CD4-positive, alpha-beta T cell treated with Interleukin-17A for 1 hour (primary cell): ENCODE measurements around the gene TAAR1.
A peak's percentile ranks its signal among the peaks of the same experiment; 100 is the strongest.
"Not testable (repeated sequence)": the region's sequence is repeated elsewhere in the genome, so short reads cannot be mapped to it uniquely, and the experiment has no call there.

Experiments
- DNase-seq: peaks from one replicate; pipeline ENCODE4 v3.0.0-alpha.2; 2020

Gene TAAR1, protein sequence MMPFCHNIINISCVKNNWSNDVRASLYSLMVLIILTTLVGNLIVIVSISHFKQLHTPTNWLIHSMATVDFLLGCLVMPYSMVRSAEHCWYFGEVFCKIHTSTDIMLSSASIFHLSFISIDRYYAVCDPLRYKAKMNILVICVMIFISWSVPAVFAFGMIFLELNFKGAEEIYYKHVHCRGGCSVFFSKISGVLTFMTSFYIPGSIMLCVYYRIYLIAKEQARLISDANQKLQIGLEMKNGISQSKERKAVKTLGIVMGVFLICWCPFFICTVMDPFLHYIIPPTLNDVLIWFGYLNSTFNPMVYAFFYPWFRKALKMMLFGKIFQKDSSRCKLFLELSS

DNA sequence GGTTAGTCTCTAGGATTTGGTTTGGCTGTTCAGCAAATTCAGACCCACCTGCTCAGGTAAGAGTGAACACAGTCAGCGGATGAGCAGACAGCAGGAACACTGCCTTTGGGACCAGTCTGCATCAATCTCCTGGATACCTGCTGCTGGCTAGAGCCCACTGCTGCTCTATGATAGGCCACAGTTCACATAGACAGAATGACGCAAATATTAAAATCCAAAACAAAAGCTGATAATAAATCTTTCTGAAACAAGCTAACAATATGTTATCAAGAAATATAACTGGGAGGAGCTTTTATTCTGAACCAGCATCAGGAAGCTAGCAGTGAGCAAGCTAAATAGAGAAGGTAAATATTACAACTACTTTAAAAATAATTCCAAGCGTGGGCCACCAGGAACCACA lies at the start of gene TAAR1:
TAAR1 (minus strand) TSS at position 101 of the 400 bp plus-strand sequence. CDS start 13,179 bp downstream, outside the sequence.
- DNase-seq, result no peak

DNA sequence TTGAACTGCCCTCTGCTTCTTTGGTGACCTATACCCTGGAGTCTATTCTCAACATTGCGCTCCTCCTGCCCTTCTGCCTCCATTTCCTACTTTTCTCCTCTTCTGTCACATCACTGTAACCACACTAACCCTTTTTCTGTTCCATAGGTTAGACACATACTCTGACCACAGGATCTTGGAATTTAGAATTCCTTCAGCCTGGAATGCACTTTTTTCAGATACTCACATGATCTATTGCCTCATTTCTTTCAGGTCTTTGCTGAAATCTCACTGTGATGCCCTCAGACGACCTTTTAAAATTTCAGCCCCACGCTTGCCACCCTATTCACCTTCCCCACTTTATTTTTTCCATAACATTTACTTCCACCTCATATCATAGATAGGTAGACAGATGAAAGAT lies 49.8 kb upstream of the TAAR1 start:
- no peak for DNase-seq

DNA sequence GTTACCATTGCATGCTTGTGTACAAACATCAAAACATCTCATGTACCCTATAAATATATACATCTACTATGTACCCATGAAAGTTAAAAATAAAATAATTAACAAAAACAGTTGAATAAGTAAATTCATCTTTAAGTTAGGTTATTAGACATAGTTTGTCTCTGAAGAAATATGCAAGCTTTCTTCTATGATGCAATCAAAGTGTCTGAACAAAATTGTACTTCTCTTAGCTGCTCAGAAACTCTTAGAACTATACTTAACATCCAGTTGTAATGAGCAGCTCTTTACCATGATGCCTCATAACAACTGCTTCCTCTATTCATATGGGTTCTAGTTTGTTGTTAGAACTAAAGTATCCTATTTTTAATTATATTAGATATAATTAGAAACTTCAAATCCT lies 49.0 kb upstream of the TAAR1 start:
- no peak for DNase-seq

DNA sequence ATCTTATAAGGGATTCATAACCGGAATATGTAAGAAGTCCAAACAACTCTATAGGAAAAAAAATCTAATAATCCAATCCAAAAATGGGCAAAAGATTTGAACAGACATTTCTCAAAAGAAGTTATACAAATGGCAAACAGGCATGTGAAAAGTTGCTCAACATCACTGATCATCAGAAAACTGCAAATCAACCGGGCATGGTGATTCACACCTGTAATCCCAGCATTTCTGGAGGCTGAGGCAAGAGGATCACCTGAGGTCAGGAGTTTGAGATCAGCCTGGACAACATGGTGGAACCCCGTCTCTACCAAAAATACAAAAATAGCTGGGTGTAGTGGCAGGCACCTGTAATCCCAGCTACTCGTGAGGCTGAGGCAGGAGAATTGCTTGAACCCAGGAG lies 47.8 kb upstream of the TAAR1 start:
- DNase-seq, result not testable (repeated sequence)

DNA sequence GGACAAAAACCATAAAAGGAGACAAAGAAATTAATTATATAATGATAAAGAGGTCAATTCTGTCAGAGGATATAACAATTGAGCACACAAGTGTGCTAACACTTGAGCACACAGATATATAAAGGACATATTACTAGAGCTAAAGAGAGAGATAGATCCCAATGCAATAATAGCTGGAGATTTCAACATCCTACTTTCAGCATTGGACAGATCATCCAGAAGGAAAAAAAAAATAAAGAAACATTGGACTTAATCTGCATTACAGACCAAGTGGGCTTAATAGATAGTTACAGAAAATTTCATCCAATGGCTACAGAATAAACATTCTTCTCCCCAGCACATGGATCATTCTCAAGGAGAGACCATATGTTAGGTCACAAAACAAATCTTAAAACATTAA lies 45.0 kb upstream of the TAAR1 start:
- no peak for DNase-seq

DNA sequence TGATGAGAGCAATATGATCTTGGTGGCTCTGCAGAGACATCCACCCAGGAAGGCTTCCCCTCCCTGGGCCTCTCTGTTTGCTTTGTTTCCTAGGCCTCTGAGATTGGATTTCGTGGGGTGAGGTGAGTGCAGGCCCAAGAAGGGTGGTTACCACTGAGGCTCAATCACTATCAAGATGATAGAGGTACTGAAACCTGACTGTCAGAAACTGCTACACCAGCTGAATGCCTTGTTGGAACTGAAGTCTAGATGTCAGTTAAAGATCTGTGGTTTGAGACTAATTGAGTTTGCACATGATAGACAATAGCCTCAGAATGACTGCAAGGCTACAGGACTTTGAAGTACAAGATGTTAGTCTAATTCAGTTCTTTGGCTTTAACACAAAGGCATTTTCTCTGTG lies 39.6 kb upstream of the TAAR1 start:
- no peak for DNase-seq

DNA sequence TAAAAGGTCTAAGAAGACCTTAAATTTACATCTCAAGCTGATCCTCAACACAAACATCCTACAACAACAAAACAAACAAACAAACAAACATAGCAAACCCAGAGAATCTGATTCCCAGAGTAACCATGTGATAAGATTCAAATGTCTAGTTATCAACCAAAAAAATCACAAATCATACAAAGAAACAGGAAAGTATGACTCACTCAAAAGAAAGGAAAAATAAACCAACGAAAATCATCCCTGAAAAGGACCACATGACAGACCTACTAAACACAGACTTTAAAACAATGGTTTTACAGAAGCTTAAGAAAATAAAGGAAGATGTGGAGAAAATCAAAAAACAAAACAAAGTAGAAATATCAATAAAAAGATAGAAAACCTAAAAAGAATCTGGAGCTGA lies 36.8 kb upstream of the TAAR1 start:
- no peak for DNase-seq

DNA sequence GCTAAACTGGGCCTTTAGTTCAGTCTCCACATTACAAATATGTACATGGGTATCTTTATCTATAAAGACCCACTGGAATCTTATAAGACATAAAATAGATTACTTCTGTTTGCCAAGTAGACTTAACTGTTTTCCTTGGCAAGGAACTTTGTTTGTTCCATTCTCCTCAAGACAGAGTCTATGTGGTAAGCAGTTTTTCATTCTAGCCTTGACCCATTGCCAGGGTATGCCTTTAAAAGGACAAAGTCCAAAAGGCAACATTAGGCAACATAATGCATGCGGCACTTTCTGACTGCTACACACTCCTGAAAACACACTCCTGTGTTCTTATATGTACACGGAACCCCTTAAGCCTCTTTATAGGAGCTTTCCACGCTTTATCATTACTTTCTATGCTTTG lies 34.5 kb upstream of the TAAR1 start:
- no peak for DNase-seq

DNA sequence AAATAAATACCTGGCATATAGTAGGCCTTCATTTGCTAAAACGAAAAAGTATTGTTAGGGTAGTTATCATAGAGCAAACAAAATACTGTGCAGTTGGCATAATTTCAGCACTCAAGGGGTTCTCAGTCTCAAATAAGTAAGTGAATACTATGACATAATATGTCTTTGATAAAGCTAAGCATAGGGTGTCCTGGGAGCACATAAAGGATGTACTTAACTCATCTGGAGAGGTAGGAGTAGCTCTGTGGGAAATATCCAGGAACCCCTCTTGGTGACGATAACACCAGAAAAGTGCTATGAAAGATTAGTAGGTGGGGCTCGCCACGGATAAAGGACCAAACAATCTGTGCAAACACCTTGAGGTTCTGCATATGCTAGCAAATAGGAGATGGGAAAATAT lies 31.7 kb upstream of the TAAR1 start:
- no peak for DNase-seq

DNA sequence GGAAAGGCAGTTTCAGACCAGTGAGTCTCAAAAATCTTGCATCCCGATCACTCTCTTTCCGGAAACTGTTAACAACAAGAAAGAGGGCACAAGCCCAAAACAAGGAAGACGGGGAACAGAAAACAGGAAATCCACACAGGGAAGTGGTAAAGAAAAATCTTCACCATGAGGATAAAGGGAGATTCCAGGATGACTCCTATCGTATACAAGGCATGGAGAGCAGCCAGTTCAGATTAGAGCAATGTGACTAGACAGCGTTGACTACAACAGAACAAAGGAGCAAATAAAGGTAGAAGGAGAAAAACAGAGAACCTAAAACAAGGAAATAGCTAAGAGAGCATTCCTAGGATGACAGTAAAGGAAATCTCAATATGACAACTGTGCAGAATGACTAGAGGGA lies 28.3 kb upstream of the TAAR1 start:
- no peak for DNase-seq

DNA sequence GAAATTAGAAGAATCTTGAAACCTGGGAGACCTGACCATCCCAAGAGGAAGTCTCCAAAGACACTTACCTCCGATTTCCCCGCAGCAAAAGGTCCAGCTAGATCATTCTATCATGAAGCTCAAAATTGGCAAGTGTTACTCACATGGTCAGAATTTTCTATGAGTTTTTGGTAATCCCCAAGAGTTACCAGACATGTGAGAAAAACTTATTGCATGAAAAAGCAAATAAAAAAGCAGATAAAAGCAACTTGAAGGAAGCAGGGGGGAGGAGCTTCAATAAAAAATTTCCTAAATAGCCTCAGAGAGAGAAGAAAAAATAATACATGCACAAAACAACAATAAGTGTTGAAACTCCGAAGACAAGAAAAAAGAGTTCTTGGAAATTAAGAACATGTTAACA lies 27.5 kb upstream of the TAAR1 start:
- DNase-seq, result no peak

DNA sequence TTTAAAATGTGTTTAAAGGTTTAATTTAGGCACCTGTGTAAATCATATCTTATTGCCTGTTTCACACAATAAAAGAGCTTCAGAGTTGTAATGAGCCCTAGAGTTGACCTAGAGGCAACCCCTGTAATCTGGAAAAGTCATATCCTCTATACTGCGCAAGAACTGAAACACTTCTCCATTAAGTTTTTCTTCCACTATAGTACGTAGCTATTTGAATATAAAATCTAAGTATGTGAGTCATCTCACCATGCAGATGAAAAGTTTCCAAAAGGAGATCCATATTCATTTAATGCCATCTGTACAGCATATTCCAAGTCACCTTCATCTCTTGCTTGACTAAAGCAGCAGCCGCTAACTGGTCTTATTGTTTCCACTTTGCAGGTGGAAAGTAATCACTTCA lies 26.0 kb upstream of the TAAR1 start:
- no peak for DNase-seq

DNA sequence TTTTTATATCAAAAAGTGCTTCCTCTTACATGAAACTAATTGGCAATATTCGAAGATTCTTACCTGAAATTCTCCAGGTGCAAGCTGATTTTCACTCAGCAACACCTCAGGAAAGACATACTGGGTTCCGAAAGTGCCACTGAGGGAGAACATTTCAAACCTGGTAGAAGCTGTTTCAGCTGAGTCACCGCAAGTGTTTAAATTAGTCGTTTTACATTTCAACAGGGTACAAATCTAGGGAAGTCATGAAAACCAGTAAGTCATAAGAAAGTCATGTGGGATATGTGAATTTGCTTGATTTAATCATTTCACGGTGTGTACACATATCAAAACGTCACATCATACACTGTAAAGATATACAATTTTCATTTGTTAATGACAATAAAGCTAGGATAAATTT lies 25.3 kb upstream of the TAAR1 start:
- no peak for DNase-seq

DNA sequence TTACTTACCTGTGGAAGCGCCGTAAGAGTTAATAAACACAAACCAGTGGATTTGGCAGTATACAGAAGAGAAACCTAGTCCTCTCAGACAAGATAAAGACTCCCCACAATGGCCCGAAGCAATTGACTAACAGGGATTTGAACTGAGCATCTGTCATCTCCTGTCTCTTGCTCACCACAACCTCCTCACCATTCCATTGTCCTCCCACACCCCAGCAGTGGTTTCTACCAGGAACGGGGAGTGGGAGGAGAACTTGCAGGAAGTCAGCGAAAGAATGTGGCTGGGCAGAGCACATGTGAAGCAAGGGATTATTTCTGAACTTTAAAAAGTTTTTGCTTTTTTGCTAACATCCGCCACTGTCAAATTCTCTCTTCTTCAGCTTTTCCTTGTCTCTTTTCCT lies 24.6 kb upstream of the TAAR1 start:
- DNase-seq, result no peak

DNA sequence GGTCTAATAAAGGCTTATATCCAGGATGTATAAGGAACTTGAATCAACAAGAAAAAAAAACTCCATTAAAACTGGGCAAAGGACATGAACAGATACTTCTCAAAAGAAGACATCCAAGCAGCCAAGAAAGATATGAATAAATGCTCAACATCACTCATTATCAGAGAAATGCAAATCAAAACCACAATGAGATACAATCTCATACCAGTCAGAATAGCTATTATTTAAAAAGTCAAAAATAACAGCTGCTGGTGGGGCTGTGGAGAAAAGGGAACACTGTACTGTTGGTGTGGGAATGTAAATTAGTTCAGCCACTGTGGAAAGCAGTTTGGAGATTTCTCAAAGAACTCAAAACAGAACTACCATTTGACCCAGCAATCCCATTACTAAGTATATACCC lies 20.1 kb upstream of the TAAR1 start:
- DNase-seq, result not testable (repeated sequence)

DNA sequence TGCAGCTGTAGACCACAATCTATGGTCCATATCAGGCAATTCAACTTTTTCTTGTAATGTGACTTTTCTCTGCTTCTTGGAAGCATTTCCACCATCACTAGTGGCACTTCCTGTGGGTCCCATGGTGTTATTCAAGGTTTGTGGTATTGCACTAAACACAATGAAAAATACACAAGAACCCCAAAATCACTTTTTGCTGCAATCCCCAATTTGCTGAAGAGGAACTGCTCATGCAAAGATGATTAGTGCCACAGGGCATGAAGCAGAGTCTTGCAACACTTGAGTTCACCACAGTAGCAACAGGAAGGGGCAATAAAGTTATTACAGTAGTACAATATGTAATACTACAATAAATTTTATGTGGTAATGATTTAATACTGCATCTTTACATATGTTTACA lies 16.8 kb upstream of the TAAR1 start:
- DNase-seq, result no peak

DNA sequence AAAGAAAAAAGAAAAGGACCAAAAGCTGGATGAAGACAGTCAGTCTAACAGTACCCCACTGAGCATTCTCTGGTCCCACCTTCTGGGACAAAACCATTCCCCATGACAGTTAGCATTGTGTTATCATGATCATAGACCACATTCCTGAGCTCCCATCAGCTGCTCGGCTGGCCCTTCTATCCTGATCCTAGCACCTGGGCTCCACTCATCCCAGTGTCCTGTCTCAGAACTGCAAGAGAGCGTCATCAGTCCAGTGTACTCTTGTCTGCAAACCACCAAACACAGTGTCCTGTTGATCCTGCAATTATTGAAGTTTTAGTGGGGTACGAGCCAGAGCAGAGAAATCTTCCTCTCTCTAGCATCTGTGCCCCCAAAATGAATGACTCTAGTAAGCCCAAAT lies 16.0 kb upstream of the TAAR1 start:
- no peak for DNase-seq

DNA sequence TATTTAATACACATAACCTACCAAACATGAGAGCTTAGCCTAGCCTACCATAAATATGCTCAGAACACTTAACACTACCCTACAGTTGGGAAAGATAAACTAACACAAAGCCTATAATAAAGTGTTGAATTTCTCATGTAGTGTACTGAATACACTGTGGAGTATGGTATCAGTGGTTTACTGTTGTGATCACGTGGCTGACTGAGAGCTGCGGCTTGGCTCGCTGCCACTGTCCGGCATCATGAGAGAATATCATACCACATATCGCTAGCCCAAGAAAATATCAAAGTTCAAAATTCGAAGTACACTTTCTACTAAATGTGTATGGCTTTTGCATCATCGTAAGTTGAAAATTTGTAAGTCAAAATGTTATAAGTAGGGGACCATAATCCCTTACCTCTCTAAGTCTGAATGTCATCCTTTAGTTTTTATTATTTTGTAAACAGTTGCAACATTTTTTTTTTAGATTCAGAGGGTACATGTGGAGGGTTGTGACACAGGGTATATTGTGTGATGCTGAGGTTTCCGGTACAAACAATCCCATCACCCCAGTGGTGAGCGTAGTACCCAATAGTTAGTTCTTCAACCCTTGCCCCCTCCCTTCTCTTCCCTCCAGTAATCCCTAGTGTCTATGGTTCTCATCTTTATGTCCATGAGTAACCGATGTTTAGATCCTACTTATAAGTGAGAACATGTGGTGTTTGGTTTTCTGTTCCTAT lies 14.6 kb upstream of the TAAR1 start:
- DNase-seq, result no peak

DNA sequence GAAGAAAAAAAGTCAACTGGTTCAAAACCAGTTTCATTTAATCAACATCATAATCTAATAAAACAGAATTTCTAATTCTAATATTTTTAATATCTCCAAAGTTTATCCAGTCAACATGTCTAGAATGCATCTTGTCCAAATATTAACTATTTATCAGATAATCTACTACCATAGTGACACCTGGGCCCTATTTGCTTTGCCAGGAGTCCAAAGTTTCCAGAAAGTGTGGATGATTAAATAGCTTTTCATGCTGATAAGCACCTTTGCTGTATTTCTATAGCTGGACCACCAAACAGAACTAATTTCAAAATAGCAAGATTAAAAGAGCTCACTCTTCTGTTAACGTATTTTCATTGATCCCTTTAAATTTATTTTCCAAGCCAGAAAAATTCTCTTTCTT lies 12.3 kb upstream of the TAAR1 start:
- DNase-seq, result no peak

DNA sequence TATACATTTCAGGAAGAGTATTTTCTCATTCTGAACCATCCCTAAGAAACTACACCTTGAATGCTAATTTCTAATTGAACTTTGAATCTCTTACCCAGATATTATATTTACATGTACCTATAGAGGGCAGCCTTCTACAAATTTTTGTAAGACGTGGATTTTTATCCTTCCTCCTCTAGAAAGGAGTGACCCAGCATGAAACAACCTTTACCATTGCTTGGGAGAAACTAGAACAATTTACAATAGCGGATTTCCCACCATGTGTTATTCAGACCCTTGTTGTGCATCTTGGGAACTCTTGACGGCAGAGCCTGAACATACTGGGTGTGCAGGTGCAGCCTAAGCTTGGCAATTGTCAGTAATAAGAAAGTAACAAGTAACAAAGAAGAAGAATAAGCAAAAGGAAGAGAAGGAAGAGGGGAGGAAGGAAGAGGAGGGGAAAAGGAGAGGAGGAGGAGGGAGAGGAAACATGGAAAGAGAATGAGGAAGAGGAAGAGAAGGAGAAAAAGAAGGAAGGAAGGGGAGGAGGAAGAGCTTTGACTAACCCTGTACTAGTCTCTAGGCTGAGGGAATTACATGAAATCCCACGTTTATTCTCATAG lies 10.8 kb upstream of the TAAR1 start:
- peak; percentile 43 for DNase-seq

DNA sequence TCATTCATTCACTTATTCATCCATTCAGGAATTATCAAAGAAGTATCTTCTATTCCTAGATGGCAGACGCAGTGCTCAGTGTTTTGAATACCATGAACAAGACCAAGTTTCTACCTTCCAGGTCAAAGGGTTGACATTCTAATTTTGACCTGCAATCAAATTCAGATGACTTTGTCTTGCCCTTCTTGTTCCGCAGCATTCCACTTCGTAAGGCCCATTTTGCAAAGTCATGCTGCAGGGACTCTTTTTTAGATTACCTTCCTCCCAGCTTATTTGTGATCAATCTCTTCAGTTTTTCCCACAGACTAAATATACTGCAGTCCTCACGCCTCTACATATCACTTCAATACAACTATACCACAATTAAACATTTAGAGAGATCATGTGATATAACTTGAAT lies 7.1 kb upstream of the TAAR1 start:
- no peak for DNase-seq

DNA sequence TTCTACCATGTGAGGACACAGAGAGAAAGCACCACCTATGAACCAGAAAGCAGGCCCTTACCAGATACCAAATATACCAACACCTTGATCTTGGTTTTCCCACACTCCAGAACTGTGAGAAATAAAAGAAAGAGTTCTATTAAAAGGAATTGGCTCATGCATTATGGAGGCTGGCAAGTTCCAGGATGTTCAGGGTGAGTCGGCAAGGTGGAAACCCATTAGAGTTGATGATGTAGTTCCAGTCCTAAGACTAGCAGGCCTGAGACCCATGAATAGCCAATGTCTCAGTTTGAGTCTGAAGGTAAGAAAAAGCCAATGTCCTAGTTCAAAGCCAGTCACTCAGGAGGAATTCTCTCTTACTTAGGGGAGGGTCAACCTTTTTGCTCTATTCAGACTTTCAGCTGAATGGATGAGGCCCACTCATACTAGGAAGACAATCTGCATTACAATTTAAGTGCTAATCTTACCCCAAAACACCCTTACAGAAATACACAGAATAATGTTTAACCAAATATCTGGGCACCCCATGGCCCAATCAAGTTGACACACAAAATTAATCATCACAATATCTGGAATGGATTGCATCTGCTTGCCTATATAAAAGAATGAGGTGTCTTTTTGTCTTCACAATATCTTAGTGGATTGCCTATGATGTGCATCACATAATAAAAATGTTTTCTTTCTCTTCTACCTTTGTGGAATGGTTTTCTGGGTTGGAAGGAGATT lies 5.5 kb upstream of the TAAR1 start:
- DNase-seq, result no peak

DNA sequence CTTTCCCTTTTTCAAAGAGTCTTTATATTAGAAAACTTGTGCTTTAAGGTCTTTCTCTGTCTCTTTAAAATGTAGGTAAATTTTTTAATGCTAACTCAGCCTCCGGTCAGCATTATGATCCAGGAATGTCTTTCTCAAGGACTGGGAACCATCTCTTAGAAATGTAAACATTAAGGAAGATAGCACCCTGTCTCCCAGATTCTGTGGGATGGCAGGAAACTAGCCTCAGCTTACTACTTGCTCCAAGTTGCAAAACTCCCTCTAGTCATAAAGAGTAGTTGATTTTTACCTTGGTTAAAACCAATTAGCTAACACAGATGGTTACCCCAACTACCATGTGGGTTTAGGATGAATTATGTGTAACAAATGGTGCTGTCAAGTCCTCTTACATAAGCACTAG lies 4.7 kb upstream of the TAAR1 start:
- DNase-seq, result no peak

DNA sequence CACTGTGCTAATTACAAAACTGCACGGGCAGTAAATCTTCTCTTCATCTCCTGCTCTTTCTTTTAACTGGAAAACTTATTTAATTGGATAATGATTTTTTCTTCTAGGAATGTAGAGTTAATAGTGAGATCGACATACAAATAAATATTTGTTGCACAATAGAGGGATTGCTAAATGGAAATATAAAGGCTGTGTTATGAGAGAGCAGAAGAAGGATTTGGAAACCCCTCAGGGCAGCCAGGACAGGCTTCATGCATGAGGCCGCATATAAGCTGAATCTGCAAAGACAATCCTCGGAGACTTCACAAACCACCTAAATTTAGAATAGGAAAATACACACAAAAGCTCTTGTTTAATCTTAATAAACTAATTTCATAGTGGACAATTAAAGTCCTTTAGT lies 2.9 kb upstream of the TAAR1 start:
- DNase-seq, result no peak
